ENCODE data around the gene CCNJL.

The CCNJL gene

DNA sequence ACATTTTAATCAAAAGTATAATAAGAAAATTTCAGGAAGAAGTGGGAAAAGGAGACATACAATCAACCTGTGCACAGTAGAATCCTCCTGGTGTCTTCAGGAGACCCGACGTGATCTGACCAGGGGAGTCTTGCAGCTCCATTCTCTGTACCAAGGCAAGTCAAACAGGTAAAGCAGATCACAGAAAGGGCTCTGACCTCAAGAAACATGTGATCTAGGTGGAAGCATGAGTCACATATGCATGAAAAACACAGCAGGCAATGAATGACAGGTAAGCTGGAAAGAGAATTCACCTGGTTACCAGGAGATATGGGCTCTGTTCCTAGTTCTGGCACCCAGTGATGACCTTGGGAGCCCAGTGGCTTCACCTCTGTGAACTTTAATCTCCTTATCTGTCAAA lies 102.4 kb downstream of the CCNJL start:
- no peak for DNase-seq
- no peaks in the 10 kb centered on the region for H3K9me3 ChIP-seq (ENCODE audit: control extremely low read depth in 1 of 5, control insufficient read depth in 4 of 5, insufficient read depth in 2 of 5, low read depth in 1 of 5, low read length in 4 of 5)
- WGBS (ENCODE audit: insufficient coverage): 100% methylated on average over 2 of the region's 2 CpGs
- POLR2A ChIA-PET: no interaction called here
- no peak overlapping the region for H3K27ac ChIP-seq (ENCODE audit: insufficient read depth in 1 of 2, low read depth in 1 of 2, low read length in 2 of 2, poor library complexity in 1 of 2, severe bottlenecking in 2 of 2)
- peaks cover 0 to 4% (median 2%) of the 10 kb centered on the region in 4 experiments for H3K4me1 ChIP-seq (ENCODE audit: control extremely low read depth in 1 of 4, control insufficient read depth in 4 of 4, insufficient read depth in 4 of 4, low read length in 3 of 4)
- no peaks in the 10 kb centered on the region for H3K36me3 ChIP-seq (ENCODE audit: control insufficient read depth in 4 of 4, insufficient read depth in 4 of 4, low read length in 3 of 4)
- H3K4me3 ChIP-seq (ENCODE audit: control insufficient read depth in 1 of 7, extremely low read depth in 1 of 7, insufficient read depth in 4 of 7, low read depth in 2 of 7, low read length in 6 of 7): no peak overlapping the region
- H3K27me3 ChIP-seq (replicated peaks in 2 of 5; ENCODE audit: control insufficient read depth in 4 of 5, insufficient read depth in 5 of 5, low read length in 4 of 5): no peaks in the 10 kb centered on the region
- CTCF ChIA-PET: interaction anchor here (0.7 kb wide), 1 partner anchor 24 kb away, joined by 3 read pairs; no protein-coding TSS in a partner anchor

- no peak for DNase-seq
- WGBS (ENCODE audit: insufficient coverage): no CpG with 5 or more reads among the region's 2 CpGs
- ChIA-PET POLR2A (no interaction called here), CTCF (interaction anchor here (1.0 kb wide), 1 partner anchor 139 kb away, joined by 5 read pairs; no protein-coding TSS in a partner anchor)
- Histone ChIP-seq H3K4me3 (ENCODE audit: control insufficient read depth in 1 of 7, extremely low read depth in 1 of 7, insufficient read depth in 4 of 7, low read depth in 2 of 7, low read length in 6 of 7) (no peak overlapping the region), H3K27me3 (replicated peaks in 2 of 5; ENCODE audit: control insufficient read depth in 4 of 5, insufficient read depth in 5 of 5, low read length in 4 of 5) (no peaks in the 10 kb centered on the region), H3K27ac (ENCODE audit: insufficient read depth in 1 of 2, low read depth in 1 of 2, low read length in 2 of 2, poor library complexity in 1 of 2, severe bottlenecking in 2 of 2) (no peak overlapping the region), H3K36me3 (ENCODE audit: control insufficient read depth in 4 of 4, insufficient read depth in 4 of 4, low read length in 3 of 4) (no peaks in the 10 kb centered on the region), H3K9me3 (ENCODE audit: control extremely low read depth in 1 of 5, control insufficient read depth in 4 of 5, insufficient read depth in 2 of 5, low read depth in 1 of 5, low read length in 4 of 5) (no peaks in the 10 kb centered on the region), H3K4me1 (ENCODE audit: control extremely low read depth in 1 of 4, control insufficient read depth in 4 of 4, insufficient read depth in 4 of 4, low read length in 3 of 4) (peaks cover 0 to 8% (median 3%) of the 10 kb centered on the region in 4 experiments)
Measured at GRCh38 chr5:160207061-160207460, 105.3 kb downstream of the CCNJL start.

All from common myeloid progenitor, CD34-positive (primary cell).